PC-3 (cell line): ENCODE results near the gene IQGAP1. TPM values are rescaled to one million over a fixed set of nuclear protein-coding genes. Genes with fewer than 3 reads are reported as not detected.

Experiments
- ATAC-seq: fragments of 200-7000 bp; cut with Tn5 transposase; 2 replicates; pipeline ENCODE4 v1.9.1; 2020; ENCODE audit warnings: mild to moderate bottlenecking, moderate library complexity
- BruUV-seq: library from RNA; stranded (reverse); fragments of 400-500 nt; replicated peaks from 2 replicates; lab custom pipeline; 2021; lab: Mats Ljungman, UMichigan
- CTCF ChIA-PET: fragments of 300-600 bp; sonication (Branson Sonifier 250); formaldehyde crosslinking; loops from one replicate; lab custom pipeline; 2022; ENCODE audit warnings: antibody characterized with exemption; lab: Charles Lee
- POLR2A ChIA-PET: fragments of 300-600 bp; sonication (Branson Sonifier 250); formaldehyde crosslinking; loops from one replicate; lab custom pipeline; 2022; ENCODE audit warnings: antibody characterized with exemption; ENCODE audit not compliant: unreplicated experiment; lab: Charles Lee
- DNase-seq: peaks from one replicate; pipeline ENCODE4 v3.0.0-alpha.2; 2015
- H2AFZ ChIP-seq: fragments of 300-600 bp; sonication (generic); 2 replicates; pipeline ENCODE4 v1.6.0; 2016; ENCODE audit warnings: antibody characterized with exemption, low read length
- H3F3A ChIP-seq: fragments of 300-600 bp; sonication (generic); one replicate; pipeline ENCODE4 v1.6.0; 2017; ENCODE audit warnings: antibody characterized with exemption, low read length, control low read depth, mild to moderate bottlenecking; ENCODE audit not compliant: unreplicated experiment
- H3K27ac ChIP-seq: fragments of 300-600 bp; sonication (generic); 2 replicates; pipeline ENCODE4 v1.5.1; 2016; ENCODE audit warnings: mild to moderate bottlenecking, low read length
- H3K27me3 ChIP-seq: fragments of 300-600 bp; sonication (generic); 2 replicates; pipeline ENCODE4 v1.6.1; 2016; ENCODE audit warnings: low read length, mixed read lengths
- H3K36me3 ChIP-seq: fragments of 300-600 bp; sonication (generic); 2 replicates; pipeline ENCODE4 v1.6.1; 2016; ENCODE audit warnings: low read depth, mixed run types, low read length, mixed read lengths
- H3K4me1 ChIP-seq: fragments of 300-600 bp; sonication (generic); 2 replicates; pipeline ENCODE4 v1.5.1; 2016; ENCODE audit warnings: low read length; ENCODE audit not compliant: insufficient read depth
- H3K4me2 ChIP-seq: fragments of 300-600 bp; sonication (generic); 2 replicates; pipeline ENCODE4 v1.6.0; 2016; ENCODE audit warnings: low read length
- H3K4me3 ChIP-seq: fragments of 300-600 bp; sonication (generic); 2 replicates; pipeline ENCODE4 v1.5.1; 2016; ENCODE audit warnings: mild to moderate bottlenecking, low read length, mixed read lengths
- H3K79me2 ChIP-seq: fragments of 300-600 bp; sonication (generic); 2 replicates; pipeline ENCODE4 v1.6.1; 2017; ENCODE audit warnings: low read length, mixed read lengths
- H3K9ac ChIP-seq: fragments of 300-600 bp; sonication (generic); 2 replicates; pipeline ENCODE4 v1.6.0; 2016; ENCODE audit warnings: mild to moderate bottlenecking, low read length
- H3K9me2 ChIP-seq: fragments of 300-600 bp; sonication (generic); replicated peaks from 2 replicates; pipeline ENCODE4 v1.6.1; 2016; ENCODE audit warnings: mixed run types, low read length, mixed read lengths
- H3K9me3 ChIP-seq: fragments of 300-600 bp; sonication (generic); 2 replicates; pipeline ENCODE4 v1.6.1; 2016; ENCODE audit warnings: low read length, mixed read lengths
- H4K20me1 ChIP-seq: fragments of 300-600 bp; sonication (generic); 2 replicates; pipeline ENCODE4 v1.6.1; 2016; ENCODE audit warnings: low read length, mixed read lengths
- CTCF ChIP-seq: fragments of 300-600 bp; sonication (generic); conservative IDR thresholded peaks from 2 replicates; pipeline ENCODE4 v1.5.1; 2017; ENCODE audit warnings: antibody characterized with exemption, low read depth, mild to moderate bottlenecking, low read length
- EZH2 ChIP-seq: fragments of 300-600 bp; sonication (generic); IDR thresholded peaks from one replicate; pipeline ENCODE4 v1.6.1; 2017; ENCODE audit warnings: antibody characterized with exemption, mild to moderate bottlenecking, low read length; ENCODE audit not compliant: unreplicated experiment
- EZH2phosphoT487 ChIP-seq: fragments of 300-600 bp; sonication (generic); IDR thresholded peaks from 2 replicates; pipeline ENCODE4 v1.6.1; 2018; ENCODE audit warnings: mild to moderate bottlenecking, antibody characterized with exemption, low read length, borderline replicate concordance
- intact Hi-C: fragments of 100-400 bp; cut with micrococcal nuclease; formaldehyde crosslinking; loops from 2 replicates; pipeline ENCODE4 v1.9.0; 2023
- total RNA-seq: library from RNA; depleted of rRNA; stranded (reverse); fragments of >200 nt; gene quantifications from 2 replicates; pipeline ENCODE4 v1.2.3, GENCODE V29; 2014

Gene IQGAP1
- total RNA-seq, 1 experiment from 2014 or later, result 139 TPM

DNA sequence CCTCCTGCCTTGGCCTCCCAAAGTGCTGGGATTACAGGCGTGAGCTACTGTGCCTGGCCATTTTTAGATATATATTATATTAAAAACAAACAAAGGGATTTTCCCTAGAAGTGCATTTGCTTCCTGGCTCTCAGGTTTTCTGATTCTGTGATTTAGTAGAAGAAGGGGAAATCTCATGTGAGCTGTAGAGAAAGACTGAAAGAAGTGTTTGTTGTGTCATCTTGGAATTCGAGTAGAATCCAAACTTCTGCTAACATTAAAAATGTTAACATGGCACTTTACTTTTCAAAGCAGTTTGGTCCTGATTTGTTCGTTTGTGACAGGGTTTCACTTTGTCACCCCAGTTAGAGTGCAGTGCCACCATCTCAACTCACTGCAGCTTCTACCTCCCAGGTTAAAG lies 34.9 kb downstream of the IQGAP1 start:
- Histone ChIP-seq H2AFZ (no peak overlapping the region), H3K4me1 (peaks cover 32% of the 10 kb centered on the region), H3K4me2 (no peak overlapping the region), H3K27ac (no peak overlapping the region), H3K36me3 (peaks cover 3% of the 10 kb centered on the region; the same call in 1 of the 2 replicates), H3K9me2 (no peaks in the 10 kb centered on the region), H3K9ac (no peak overlapping the region), H4K20me1 (peaks cover 9% of the 10 kb centered on the region; the same call in 1 of the 2 replicates), H3K9me3 (no peaks in the 10 kb centered on the region), H3K4me3 (no peak overlapping the region), H3F3A (peaks cover 6% of the 10 kb centered on the region), H3K27me3 (no peaks in the 10 kb centered on the region), H3K79me2 (peaks cover 68% of the 10 kb centered on the region)
- no peak for TF ChIP-seq EZH2phosphoT487
- TF ChIP-seq EZH2, result no peak
- no peak for TF ChIP-seq CTCF
- ChIA-PET POLR2A (no interaction called here), CTCF (no interaction called here)
- ATAC-seq (no peak), DNase-seq (no peak)
- no TSS peak for BruUV-seq
- intact Hi-C loops, result no loop called here

DNA sequence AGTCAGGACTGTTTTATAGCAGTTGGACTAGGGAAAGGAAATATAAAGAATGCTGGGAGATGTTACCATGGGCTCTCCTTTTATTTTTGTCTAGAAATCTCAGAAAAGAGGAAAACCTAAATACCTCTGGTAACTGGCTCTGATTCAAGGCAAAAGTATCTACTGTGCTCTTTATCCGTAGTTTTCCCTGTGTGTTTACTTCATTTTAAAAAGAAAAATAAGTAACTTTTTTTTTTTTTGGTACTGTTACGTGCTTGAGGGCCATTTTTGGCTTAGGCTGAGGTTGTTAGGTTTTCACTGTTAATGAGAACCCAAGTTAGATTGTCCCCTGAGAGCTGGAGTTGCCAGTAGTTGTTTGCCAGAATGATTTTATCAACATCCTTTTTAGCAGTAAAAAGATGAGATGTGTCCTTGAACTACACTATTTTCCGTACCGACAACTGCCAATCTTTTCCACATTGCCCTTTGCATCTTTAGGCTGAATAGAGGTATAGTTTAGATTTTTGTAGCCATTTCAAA lies 35.8 kb downstream of the IQGAP1 start:
- Histone ChIP-seq H4K20me1 (peaks cover 9% of the 10 kb centered on the region; the same call in 1 of the 2 replicates), H3K9me3 (no peaks in the 10 kb centered on the region), H2AFZ (no peak overlapping the region), H3K27ac (no peak overlapping the region), H3K36me3 (peaks cover 3% of the 10 kb centered on the region; the same call in 1 of the 2 replicates), H3F3A (peaks cover 6% of the 10 kb centered on the region), H3K4me2 (no peak overlapping the region), H3K79me2 (peaks cover 59% of the 10 kb centered on the region), H3K27me3 (no peaks in the 10 kb centered on the region), H3K4me3 (no peak overlapping the region), H3K9ac (no peak overlapping the region), H3K9me2 (no peaks in the 10 kb centered on the region), H3K4me1 (peaks cover 25% of the 10 kb centered on the region)
- TF ChIP-seq EZH2, result no peak
- intact Hi-C loops, result no loop called here
- ATAC-seq, result no peak
- CTCF ChIA-PET, result no interaction called here
- no peak for DNase-seq
- no TSS peak for BruUV-seq
- POLR2A ChIA-PET, result no interaction called here

DNA sequence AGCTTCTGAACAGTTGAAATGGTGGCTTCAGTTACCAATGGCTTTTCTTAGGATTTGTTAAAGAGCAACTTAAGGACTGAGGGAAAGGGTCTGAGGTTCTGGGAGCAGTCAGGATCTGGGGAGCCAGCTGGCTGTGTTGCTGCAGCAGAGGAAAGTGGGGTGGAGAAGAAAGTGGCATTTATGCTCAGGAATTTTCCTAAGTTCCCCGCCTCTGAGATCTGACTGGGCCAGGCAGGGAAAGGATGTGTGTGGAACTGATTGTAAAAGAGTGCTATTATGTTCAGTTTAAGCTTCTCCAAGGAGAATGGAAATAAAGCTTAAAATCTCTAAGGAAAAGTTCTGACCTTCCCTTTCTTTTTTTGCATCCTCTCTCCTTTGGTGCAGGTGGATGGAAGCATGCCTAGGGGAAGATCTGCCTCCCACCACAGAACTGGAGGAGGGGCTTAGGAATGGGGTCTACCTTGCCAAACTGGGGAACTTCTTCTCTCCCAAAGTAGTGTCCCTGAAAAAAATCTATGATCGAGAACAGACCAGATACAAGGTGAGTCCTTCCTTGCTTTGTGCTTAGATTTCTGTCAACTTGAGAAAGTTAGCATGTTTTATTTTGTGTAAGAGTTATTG lies 37.8 kb downstream of the IQGAP1 start:
- ATAC-seq, result no peak
- no TSS peak for BruUV-seq

More for the DNA sequence above, 37.8 kb downstream of the IQGAP1 start:
- no peak for DNase-seq
- POLR2A ChIA-PET, result no interaction called here
- intact Hi-C loops, result no loop called here
- no peaks in the 10 kb centered on the region for H3F3A ChIP-seq
- H4K20me1 ChIP-seq, result 0 out of 2 replicates have a peak, but pooled peaks cover 5% of the 10 kb centered on the region
- H3K27me3 ChIP-seq, result no peaks in the 10 kb centered on the region
- CTCF ChIA-PET, result no interaction called here
- TF ChIP-seq EZH2phosphoT487 (no peak), CTCF (no peak), EZH2 (no peak)
- H3K79me2 ChIP-seq, result peaks cover 47% of the 10 kb centered on the region
- no peak overlapping the region for H3K4me2 ChIP-seq
- no peaks in the 10 kb centered on the region for H3K9me3 ChIP-seq
- no peaks in the 10 kb centered on the region for H3K9me2 ChIP-seq
- H3K4me3 ChIP-seq, result no peak overlapping the region
- H2AFZ ChIP-seq, result no peak overlapping the region
- peaks cover 11% of the 10 kb centered on the region; the same call in 1 of the 2 replicates for H3K36me3 ChIP-seq
- no peak overlapping the region for H3K27ac ChIP-seq
- H3K4me1 ChIP-seq, result 0 out of 2 replicates have a peak, but pooled peaks cover 7% of the 10 kb centered on the region
- no peak overlapping the region for H3K9ac ChIP-seq
